ENCODE results near the gene SHROOM3. TPM values are rescaled to one million over a fixed set of nuclear protein-coding genes. Genes with fewer than 3 reads are reported as not detected.

Gene SHROOM3
- total RNA-seq, 6 donors from 2014 or later: 62.3 to 216 (median 116) TPM

DNA sequence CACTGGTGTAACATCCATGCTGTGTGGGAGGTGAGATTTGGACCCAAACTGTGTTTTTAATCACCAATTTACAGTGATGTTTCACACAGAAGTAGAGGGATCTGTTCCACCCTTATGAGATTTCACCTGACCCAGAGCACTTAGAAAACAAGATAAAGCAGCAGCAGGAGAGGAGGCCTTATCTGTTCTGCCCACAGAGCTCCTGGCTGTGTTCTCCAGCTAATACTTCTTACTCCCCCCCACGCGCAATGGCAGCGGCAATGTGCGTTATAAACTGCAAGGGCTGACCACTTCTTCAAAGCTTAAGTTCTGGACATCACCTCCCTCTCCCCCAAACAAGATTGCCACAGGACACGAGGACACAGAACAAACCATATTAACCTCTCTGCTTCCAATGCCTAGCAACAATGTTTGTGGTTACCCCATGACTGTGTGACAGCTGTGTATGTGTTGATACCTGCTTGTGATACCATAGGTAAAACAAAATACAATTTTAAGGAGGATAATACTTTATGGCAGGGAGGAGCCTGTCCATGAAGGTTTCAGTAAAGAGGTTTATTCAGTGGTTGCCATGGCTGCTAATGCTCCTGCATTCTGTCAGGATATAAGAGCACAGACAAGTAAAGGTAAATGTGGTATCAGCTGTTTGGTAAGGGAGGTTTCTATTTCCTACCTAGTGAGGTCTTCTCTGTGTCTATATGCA is 252.9 kb downstream of the SHROOM3 start:
- peaks cover 10 to 41% (median 25%) of the 10 kb centered on the region in 4 donors for H3K4me1 ChIP-seq
- TF ChIP-seq POLR2A (IDR thresholded peaks at IDR 0.05) (no peak), POLR2AphosphoS5 (IDR thresholded peaks at IDR 0.05) (no peak), CTCF (IDR thresholded peaks at IDR 0.05) (no peak), EP300 (IDR thresholded peaks at IDR 0.05) (no peak)
- no peak overlapping the region for H3K4me3 ChIP-seq
- H3K9me3 ChIP-seq: no peaks in the 10 kb centered on the region
- WGBS, 2 donors: 64 to 72% methylated on average over 5 of the region's 5 CpGs
- H3K27ac ChIP-seq: no peak overlapping the region
- H3K27me3 ChIP-seq: peaks cover 0 to 11% (median 3%) of the 10 kb centered on the region in 4 donors
- ATAC-seq (ENCODE audit: low FRiP score in 2 of 2) (no peak), DNase-seq (no peak)
- H3K36me3 ChIP-seq: no peaks in the 10 kb centered on the region

DNA sequence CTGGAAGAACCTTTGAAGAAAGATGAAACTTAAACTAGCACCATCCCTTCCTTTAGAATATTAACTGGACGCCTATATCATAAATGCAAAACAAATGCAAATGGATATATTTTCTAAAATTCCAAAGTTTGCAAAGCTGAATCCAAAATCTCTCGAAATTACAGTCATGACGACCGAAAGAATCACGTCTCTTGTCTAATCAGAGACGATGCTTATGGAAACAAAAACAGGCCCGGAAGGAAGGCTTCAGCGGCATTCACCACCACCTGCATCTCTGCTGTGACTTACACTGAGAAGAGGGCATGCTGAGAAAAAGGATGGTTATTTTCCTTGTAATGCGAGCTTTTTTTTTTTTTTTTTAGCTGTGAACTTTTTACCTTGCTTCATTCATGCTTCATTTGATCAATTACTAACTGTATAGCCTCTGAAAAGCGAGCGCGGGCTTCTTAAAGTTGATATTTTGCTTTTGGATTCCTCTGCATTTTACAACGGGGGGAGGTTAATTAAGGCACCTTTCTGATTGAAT is 253.7 kb downstream of the SHROOM3 start:
- TF ChIP-seq POLR2AphosphoS5 (IDR thresholded peaks at IDR 0.05): no peak
- TF ChIP-seq CTCF (IDR thresholded peaks at IDR 0.05): no peak
- no peak for TF ChIP-seq EP300 (IDR thresholded peaks at IDR 0.05)
- TF ChIP-seq POLR2A (IDR thresholded peaks at IDR 0.05): no peak
- no peak for ATAC-seq (ENCODE audit: low FRiP score in 2 of 2)

DNA sequence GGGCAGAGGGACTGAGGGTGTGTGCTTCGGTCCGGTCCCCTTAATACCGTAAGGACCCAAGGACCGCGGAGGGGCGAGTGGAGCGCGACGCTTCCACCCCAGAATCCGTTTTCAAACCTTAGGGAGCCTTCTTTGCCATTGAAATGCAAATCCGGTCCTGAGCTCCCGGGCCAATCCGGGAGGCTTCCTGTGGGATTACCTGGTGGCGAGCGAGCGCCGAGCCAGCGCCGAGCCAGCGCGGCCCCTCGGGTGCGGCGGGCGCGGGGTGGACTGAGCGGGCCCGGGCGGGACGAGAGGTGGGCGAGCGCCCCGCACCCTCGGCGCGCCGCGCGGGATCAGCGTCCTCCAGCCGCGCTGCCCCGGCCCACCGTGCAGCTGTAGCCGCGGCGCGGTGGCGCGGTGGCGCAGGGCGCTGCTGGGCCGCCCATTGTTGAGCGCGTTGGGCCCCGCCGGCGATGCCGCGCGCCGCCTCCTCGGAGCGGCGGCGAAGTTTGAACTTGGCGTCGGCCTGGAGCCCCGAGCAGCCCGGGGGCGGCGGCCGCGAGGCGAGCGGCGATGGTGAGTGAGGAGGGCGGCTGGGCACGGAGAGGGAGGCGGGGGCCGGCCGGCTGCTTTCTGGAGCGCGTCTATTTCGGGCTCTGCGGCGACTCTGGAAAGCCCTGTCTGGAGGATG is 254.3 kb downstream of the SHROOM3 start:
- H3K27ac ChIP-seq: peak overlapping the region; percentile 57 to 87 (median 72)
- 1 to 3% methylated on average over 14 to 80 of the region's 87 CpGs for WGBS, 2 donors
- peaks cover 10 to 41% (median 25%) of the 10 kb centered on the region in 4 donors for H3K4me1 ChIP-seq
- no peaks in the 10 kb centered on the region for H3K9me3 ChIP-seq
- ATAC-seq (ENCODE audit: low FRiP score in 2 of 2) (peak; percentile 19 to 82), DNase-seq (peak; percentile 44 to 91)
- peaks cover 0 to 11% (median 3%) of the 10 kb centered on the region in 4 donors for H3K27me3 ChIP-seq
- no peak for TF ChIP-seq EP300 (IDR thresholded peaks at IDR 0.05)
- peak in 2 of 6 experiments; percentile 32 to 36 for TF ChIP-seq CTCF (IDR thresholded peaks at IDR 0.05)
- TF ChIP-seq POLR2A (IDR thresholded peaks at IDR 0.05): peak in 2 of 4 donors; percentile 2 to 41
- H3K4me3 ChIP-seq: peak overlapping the region; percentile 18 to 64 (median 58)
- no peaks in the 10 kb centered on the region for H3K36me3 ChIP-seq

More for the DNA sequence above, 253.7 kb downstream of the SHROOM3 start:
- Histone ChIP-seq H3K4me1 (peaks cover 10 to 41% (median 25%) of the 10 kb centered on the region in 4 donors), H3K27me3 (peaks cover 0 to 11% (median 3%) of the 10 kb centered on the region in 4 donors), H3K4me3 (peak overlapping the region; percentile 18 to 64 (median 58)), H3K9me3 (no peaks in the 10 kb centered on the region), H3K27ac (peak overlapping the region; percentile 57 to 87 (median 72)), H3K36me3 (no peaks in the 10 kb centered on the region)
- DNase-seq: no peak
- 24 to 31% methylated on average over 13 of the region's 13 CpGs for WGBS, 2 donors

GRCh38 chr4:76690011-76690905 is 255.2 kb downstream of the SHROOM3 start:
- 9 to 13% methylated on average over 12 of the region's 12 CpGs for WGBS, 2 donors

More at GRCh38 chr4:76690011-76690905, 255.2 kb downstream of the SHROOM3 start:
- H3K27ac ChIP-seq: peak overlapping the region; percentile 51 to 87 (median 70)
- H3K4me3 ChIP-seq: peak overlapping the region in 3 of 4 donors; percentile 55 to 64 (median 61)
- DNase-seq: no peak
- ATAC-seq (ENCODE audit: low FRiP score in 2 of 2): no peak
- peaks cover 0 to 11% (median 3%) of the 10 kb centered on the region in 4 donors for H3K27me3 ChIP-seq
- H3K9me3 ChIP-seq: no peaks in the 10 kb centered on the region
- H3K36me3 ChIP-seq: no peaks in the 10 kb centered on the region
- peaks cover 10 to 41% (median 25%) of the 10 kb centered on the region in 4 donors for H3K4me1 ChIP-seq
- TF ChIP-seq POLR2A (IDR thresholded peaks at IDR 0.05) (no peak), CTCF (IDR thresholded peaks at IDR 0.05) (no peak), EP300 (IDR thresholded peaks at IDR 0.05) (no peak), POLR2AphosphoS5 (IDR thresholded peaks at IDR 0.05) (no peak)
